Lower lobe of right lung (tissue), 2 donors: ENCODE measurements around the gene SLFN12L. TPM values are rescaled to one million over a fixed set of nuclear protein-coding genes. Genes with fewer than 3 reads are reported as not detected.

Experiments
- ATAC-seq, 2 donors: fragments of 200-7000 bp; cut with Tn5 transposase; one replicate each; pipeline ENCODE4 v1.9.1; 2020 to 2022; ENCODE audit warnings: mild to moderate bottlenecking in 2 of 2, moderate library complexity in 2 of 2
- DNase-seq: peaks from one replicate; pipeline ENCODE4 v3.0.0-alpha.2; 2020
- H3K27ac ChIP-seq: fragments of 200-600 bp; one replicate; pipeline ENCODE4 v1.8.0; 2022
- H3K27me3 ChIP-seq: fragments of 200-600 bp; one replicate; pipeline ENCODE4 v1.8.0; 2022; ENCODE audit warnings: low read depth
- H3K36me3 ChIP-seq: fragments of 200-600 bp; one replicate; pipeline ENCODE4 v1.8.0; 2022; ENCODE audit warnings: mild to moderate bottlenecking
- H3K4me1 ChIP-seq: fragments of 200-600 bp; one replicate; pipeline ENCODE4 v1.8.0; 2022
- H3K4me3 ChIP-seq: fragments of 200-600 bp; one replicate; pipeline ENCODE4 v1.8.0; 2022; ENCODE audit warnings: mild to moderate bottlenecking
- H3K9me3 ChIP-seq: fragments of 200-600 bp; one replicate; pipeline ENCODE4 v1.8.0; 2022
- intact Hi-C: fragments of 100-400 bp; cut with DNase I; formaldehyde crosslinking; loops from one replicate; pipeline ENCODE4 v1.11.0; 2022
- total RNA-seq: library from RNA; stranded (reverse); fragmentation: NEBNext Ultra II Directional; extraction: Animal tissue kit (Norgen Biotek cat#: 25700); gene quantifications from one replicate; pipeline ENCODE4 v1.2.1, GENCODE V29; 2021
- TF ChIP-seq, protein P1 (sequence below): fragments of 200-600 bp; IDR thresholded peaks from one replicate; pipeline ENCODE4 v1.8.0; 2022; ENCODE audit warnings: antibody characterized with exemption, mild to moderate bottlenecking
- donor health status: DM: no; HTN: yes; CAD: no; lungs with severe emphysema.

Gene SLFN12L
- total RNA-seq, 1 donor from 2014 or later, result 4.0 TPM

DNA sequence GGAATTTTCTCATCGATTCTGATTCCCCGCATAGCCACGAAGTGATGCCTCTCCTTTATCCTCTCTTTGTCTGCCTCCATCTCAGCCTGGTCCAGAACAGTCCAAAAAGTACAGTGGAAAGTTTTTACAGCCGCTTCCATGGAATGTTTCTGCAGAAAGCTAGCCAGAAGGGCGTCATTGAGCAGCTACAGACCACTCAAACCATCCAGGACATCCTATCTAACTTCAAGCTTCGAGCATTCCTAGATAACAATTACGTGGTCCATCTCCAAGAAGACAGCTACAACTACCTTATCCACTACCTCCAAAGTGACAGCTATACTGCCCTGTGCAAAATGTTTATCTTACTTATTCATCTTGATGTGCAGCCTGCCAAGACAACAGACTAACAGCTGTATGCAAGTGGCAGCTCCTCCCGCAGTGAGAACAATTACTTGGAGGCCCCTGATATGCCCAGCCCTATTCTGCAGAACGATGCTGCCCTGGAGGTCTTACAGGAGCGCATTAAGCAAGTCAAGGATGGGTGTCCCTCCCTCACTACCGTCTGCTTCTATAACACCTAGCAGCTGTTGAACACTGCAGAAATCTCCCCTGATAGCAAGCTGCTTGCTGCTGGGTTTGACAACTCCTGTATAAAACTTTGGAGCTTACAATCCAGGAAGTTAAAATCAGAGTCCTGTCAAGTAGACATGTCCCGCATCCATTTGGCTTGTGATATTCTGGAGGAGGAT, 38.9 kb downstream of the SLFN12L start:
- no peaks in the 10 kb centered on the region for H3K36me3 ChIP-seq
- intact Hi-C loops, result no loop called here
- no peak for ATAC-seq
- peaks cover 57% of the 10 kb centered on the region for H3K27me3 ChIP-seq
- H3K27ac ChIP-seq, result no peak overlapping the region
- peak overlapping the region; percentile 30 for H3K4me3 ChIP-seq
- H3K4me1 ChIP-seq, result peaks cover 13% of the 10 kb centered on the region
- H3K9me3 ChIP-seq, result no peaks in the 10 kb centered on the region
- DNase-seq, result no peak
- TF ChIP-seq, protein P1, sequence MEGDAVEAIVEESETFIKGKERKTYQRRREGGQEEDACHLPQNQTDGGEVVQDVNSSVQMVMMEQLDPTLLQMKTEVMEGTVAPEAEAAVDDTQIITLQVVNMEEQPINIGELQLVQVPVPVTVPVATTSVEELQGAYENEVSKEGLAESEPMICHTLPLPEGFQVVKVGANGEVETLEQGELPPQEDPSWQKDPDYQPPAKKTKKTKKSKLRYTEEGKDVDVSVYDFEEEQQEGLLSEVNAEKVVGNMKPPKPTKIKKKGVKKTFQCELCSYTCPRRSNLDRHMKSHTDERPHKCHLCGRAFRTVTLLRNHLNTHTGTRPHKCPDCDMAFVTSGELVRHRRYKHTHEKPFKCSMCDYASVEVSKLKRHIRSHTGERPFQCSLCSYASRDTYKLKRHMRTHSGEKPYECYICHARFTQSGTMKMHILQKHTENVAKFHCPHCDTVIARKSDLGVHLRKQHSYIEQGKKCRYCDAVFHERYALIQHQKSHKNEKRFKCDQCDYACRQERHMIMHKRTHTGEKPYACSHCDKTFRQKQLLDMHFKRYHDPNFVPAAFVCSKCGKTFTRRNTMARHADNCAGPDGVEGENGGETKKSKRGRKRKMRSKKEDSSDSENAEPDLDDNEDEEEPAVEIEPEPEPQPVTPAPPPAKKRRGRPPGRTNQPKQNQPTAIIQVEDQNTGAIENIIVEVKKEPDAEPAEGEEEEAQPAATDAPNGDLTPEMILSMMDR, result no peak

DNA sequence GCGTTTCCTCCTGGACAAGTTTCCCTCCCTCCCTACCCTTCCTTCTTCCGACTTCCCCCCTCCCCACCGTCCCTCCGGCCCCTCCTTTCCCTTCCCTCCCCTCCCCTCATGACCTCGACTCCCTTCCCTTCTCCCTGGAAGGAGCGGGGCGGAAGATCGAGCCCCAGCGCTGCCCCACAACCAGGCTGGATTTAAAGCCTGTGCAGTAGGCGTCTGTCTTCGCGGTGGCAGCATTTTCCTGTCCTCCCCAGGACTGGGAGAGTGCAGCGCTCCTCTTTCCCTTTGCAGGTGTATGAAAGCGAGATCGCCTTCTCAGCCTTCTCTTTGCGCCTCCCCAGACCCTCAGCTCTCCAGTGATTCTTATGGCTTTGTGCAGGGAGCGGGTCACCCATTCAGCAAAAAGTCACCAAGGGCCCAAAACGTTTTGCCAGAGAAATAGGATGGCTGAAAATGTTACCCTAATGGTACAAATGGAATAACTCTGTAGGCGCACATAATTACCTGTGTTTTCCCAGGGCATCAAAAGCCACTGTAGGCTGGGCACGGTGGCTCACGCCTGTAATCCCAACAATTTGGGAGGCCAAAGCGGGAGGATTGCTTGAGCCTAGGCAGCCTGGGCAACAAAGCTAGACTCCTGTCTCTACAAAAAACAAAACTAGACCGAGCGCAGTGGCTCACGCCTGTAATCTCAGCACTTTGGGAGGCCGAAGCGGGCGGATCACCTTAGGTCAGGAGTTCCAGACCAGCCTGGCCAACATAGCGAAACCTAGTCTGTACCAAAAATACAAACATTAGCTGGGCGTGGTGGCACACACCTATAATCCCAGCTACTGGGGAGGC, 40.8 kb downstream of the SLFN12L start:
- ATAC-seq (no peak), DNase-seq (no peak)
- intact Hi-C loops, result no loop called here
- Histone ChIP-seq H3K4me3 (no peak overlapping the region), H3K27ac (no peak overlapping the region), H3K9me3 (no peaks in the 10 kb centered on the region), H3K4me1 (peaks cover 13% of the 10 kb centered on the region), H3K27me3 (peaks cover 75% of the 10 kb centered on the region), H3K36me3 (no peaks in the 10 kb centered on the region)
- TF ChIP-seq, protein P1, result no peak

DNA sequence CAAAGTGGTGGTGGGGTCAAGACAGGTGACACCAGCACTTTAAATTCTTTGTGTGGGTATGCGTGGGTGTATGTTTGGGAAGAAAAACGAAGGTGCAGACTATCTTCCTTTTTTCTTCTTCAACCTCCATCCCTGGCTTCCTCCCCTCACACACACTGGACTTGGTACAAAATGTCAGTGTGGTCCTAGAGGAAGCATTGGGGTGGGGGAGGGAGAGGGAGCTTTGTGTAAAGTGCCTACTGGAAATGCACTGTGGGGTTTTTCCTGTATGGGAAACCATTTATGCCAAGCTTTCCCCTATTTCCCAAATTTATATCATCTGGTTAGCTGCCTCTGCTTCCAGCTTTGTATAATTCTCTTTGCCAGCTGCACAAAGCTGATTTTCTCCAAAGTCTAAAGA, 44.4 kb downstream of the SLFN12L start:
- ATAC-seq, result no peak
- DNase-seq, result no peak
- TF ChIP-seq, protein P1, result no peak
- Histone ChIP-seq H3K27ac (no peak overlapping the region), H3K4me1 (peaks cover 21% of the 10 kb centered on the region), H3K4me3 (no peak overlapping the region), H3K9me3 (no peaks in the 10 kb centered on the region), H3K36me3 (no peaks in the 10 kb centered on the region), H3K27me3 (peaks cover 96% of the 10 kb centered on the region)
- intact Hi-C loops, result no loop called here

DNA sequence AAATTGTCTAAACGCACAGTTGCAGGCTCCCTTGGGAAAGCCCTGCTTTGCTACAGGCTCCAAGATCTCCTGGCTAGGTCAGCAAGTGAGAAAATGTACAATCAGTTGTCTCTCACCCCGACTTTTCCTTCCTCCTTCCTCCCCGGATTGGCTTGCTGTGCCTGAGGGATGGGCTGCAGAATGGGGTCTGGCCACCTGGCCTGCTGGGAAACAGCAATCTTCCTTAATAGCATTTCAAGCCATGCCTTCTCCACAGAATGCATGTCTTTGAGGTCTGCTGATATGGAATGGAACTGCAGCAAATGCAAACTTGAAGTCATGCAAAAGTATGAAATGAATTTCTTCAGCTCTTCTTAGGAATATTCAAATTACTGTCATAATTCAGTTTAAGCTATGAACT, 46.1 kb downstream of the SLFN12L start:
- Histone ChIP-seq H3K27me3 (peaks cover 82% of the 10 kb centered on the region), H3K27ac (no peak overlapping the region), H3K9me3 (no peaks in the 10 kb centered on the region), H3K4me1 (peaks cover 20% of the 10 kb centered on the region), H3K4me3 (no peak overlapping the region), H3K36me3 (no peaks in the 10 kb centered on the region)
- TF ChIP-seq, protein P1, result no peak
- DNase-seq (no peak), ATAC-seq (no peak)
- intact Hi-C loops, result no loop called here

DNA sequence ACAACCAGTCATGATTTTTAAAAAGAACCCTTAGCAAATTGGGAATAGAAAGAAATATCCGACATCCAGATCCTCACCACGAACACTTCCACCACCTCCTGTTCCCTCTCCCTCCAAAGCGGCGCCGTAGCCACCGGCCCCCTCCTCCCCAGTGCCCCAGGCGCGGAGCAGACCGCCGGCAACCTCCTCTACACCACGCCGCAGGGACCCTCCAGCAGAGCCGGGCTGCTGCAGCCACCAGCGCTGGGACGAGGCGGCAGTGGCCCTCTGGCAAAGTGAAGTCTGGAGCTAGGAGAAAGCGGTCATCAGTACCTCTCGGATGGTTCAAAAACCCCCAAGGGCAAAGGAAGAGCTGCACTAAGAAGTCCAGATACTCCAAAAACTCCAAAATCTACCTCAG, 47.5 kb downstream of the SLFN12L start:
- intact Hi-C loops, result no loop called here
- Histone ChIP-seq H3K9me3 (no peaks in the 10 kb centered on the region), H3K27me3 (peaks cover 69% of the 10 kb centered on the region), H3K4me1 (peaks cover 20% of the 10 kb centered on the region), H3K4me3 (no peak overlapping the region), H3K36me3 (no peaks in the 10 kb centered on the region), H3K27ac (no peak overlapping the region)
- DNase-seq, result no peak
- TF ChIP-seq, protein P1, result no peak
- ATAC-seq, result no peak
